Measurements from ENCODE around the gene DTNBP1.
A peak's percentile ranks its signal among the peaks of the same experiment; 100 is the strongest.

DTNBP1 gene

DNA sequence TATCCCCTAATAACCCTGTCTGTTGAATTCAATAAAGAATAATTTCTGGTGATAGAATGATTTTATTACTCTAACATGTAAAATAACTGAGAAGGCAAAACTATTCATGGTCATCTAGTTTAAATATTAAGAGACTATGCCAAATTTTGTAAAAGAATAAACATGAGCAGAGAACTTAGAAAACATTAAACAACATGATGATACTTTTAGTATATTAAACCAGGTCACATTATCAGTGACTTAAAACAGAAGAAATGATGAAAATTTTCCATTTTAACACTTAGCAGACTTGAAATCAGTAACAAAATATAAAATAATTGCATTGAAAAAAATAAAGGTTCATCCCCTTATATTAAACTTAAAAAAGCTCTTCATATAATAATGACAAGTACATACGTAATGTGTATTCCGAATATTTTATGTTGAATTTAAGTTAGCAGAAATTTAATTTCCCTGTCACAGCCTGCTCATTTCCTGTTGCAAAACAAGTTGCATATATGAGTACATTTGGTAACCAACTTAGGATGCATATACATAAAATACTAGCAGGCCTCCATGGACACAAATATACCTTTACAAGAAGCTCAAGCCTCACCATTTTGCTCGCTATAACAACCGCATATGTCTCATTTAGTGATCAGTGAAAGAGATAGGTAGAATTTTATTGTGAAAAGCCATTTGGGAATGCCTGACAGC is 40.6 kb downstream of the DTNBP1 start:
- DNase-seq: no peak

DNA sequence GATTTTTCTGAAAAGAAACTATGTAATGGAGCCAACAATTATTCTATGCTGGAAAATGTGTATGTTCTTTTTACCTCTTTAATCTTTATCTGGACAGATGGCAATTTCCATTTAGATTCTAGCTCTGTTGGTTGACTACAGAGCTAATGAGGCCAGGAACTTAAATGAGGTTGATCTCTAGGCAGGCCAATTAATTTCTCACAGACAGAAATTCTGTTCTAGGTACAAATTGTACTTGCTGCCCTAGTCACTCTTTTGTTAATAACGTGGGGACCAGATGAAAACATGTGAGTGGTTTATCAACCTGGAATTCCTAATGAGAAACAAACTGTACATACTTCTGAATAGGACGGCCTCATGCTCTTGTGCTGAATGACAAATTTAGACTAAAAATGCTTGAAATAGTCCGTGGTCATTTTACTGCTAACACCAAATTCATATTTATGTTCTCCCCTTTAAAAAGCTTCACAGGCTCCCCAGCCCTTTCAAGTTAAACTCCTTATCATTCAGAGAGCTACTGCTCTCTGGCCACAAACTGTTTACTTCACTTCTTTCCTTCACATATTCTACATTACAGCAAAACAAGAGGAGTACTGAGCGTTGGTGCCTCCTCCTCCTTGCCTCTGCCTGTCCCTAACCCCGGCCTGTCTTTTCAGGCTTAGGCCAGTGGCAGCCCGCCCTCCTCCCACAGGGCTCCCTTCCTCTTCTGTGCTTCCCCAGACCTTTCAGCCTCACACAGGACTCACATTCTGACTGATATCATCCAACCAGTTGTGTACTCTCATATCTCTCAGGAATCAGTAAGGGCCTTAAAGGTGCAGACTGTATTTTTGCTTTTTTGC is 41.4 kb downstream of the DTNBP1 start:
- peak; percentile 22 for DNase-seq

DNA sequence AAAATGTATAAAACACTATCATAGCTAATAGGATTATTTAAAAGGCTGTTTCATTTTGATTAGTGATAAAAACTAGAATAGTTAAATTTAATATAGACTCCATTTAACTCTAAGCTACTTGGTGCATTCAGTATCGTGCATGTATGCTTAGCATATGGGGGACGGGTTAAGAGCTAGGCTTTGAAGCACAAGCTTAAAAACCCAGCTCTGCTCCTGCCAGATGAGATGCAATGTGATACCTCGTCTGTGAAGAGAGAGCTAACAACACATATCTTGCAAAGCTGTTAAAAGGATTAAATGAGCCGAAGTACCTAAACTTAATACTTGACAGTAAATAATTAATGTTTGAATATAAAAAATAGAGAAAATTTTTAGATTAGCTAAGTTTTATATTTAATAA is 42.2 kb downstream of the DTNBP1 start:
- DNase-seq: no peak

DNA sequence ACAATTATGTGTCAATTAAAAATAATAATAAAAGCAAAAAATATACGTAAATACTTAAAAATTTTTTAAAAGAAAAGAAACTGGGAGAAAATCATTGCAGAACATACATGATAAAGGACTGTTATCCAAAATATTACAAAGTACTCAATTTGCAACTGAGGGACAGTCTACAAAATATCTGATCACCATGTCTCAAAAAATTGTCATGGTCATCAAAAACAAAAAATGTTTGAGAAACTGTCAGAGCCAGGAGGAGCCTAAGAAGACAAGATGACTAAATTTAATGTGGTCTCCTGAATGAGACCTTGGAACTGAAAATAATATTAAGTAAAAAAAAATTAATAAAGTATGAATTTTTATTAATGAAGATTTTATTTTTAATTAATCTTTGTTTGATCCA is 43.5 kb downstream of the DTNBP1 start:
- no peak for DNase-seq

DNA sequence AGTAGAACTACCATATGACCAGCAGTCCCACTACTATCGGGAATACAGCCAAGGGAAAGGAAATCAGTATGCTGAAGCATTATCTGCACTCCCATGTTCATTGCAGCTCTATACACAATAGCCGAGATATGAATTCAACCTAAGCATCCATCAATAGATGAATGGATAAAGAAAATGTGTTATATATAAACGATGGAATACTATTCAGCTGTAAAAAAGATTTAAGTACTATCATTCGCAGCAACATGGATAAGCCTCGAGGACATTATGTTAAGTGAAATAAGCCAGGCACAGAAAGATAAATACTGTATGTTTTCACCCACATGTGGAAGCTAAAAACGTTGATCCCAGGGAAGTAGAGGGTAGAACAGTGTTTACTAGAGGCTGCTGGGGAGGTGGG is 44.1 kb downstream of the DTNBP1 start:
- DNase-seq: no peak

DNA sequence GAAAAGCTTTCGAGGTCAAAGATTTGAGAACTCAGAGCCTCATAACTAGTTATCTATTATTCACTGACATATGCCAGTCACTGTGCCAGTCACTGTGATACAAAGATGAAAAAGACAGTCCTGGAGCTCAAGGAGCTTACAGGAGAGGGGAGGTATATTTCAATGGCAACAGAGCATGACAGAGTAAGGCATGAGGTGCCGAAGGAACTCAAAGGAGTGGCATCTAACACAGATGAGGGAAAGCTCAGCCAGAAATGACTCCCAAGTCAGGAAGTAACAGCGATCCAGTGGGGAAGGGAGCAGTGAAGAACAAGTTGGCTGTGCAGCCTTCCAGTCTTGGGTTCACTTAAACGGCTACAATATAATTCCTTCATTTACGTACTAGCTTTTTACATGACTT is 46.6 kb downstream of the DTNBP1 start:
- DNase-seq: no peak

DNA sequence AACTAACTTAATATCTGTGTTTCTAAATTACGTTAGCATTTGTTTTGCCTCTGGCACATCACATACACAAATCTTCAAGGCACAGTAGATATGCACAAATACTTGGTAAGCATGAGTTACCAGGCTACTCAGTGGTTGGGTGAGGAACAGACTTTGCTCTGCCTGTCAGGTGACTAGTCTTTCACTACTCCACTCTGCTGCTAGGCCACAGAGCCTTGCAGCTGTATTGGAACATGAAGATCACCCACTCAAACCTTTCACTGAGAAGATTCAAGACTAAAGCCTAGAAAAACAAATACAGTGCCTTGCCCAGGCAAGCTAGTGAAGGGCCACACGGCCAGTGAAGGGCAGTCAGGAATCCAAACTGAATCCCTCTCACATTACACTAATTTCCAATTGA is 47.0 kb downstream of the DTNBP1 start:
- DNase-seq: no peak

DNA sequence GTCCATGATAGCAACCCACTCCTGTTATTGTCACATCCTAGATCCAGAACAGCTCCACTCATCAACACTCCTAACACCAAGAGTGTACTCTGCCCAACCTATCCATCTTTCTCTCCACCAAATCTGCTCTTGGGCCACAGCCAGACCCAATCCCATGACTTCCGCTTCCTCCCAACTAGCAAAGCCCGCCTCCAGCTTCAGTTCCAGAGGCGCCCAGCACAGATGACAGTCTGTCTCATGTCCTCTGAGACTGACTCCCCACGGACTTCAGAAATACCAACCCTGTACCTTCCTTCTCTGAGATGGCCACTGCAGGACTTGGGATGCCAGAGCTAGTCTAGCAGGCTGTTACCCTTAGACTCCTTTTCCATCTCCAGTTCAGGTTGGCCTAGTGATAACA is 48.6 kb downstream of the DTNBP1 start:
- no peak for DNase-seq

DNA sequence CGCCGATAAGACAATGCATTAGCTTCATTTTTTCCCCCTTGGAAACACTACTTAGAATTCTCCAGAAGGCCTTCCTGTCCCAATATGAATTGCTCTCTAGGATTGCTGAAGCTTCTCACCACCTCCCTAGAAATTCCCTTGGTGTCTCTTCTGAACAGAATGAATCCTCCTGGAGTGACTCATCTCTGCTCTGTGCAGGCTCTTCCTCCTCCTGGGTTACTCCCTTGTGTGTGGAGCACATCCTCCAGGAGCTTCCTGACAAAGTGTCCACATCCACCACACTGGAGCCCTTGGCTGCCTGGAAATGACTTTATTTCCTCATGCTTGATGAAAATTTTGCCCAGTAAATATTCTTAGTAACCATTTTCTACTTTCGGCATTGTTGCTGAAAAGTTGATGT is 54.4 kb downstream of the DTNBP1 start:
- DNase-seq: no peak

DNA sequence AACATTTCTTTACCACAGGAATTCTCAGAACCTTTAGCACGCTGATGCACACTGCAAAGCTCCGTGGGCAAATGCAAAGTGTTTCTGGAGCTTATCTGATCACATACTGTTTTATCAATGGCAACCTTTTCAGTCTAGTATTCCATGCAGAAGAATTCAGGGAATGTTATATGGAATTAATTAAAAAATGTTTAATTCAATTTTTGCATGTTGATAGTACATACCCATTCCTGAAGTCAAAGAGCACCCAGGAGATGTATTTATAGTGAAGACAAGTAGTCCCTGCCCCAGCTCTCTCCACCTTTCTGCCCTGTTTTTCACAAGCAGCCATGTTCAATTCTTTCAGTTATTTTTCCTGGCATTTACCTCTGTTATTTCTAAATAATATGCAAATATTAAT is 55.2 kb downstream of the DTNBP1 start:
- no peak for DNase-seq

DNA sequence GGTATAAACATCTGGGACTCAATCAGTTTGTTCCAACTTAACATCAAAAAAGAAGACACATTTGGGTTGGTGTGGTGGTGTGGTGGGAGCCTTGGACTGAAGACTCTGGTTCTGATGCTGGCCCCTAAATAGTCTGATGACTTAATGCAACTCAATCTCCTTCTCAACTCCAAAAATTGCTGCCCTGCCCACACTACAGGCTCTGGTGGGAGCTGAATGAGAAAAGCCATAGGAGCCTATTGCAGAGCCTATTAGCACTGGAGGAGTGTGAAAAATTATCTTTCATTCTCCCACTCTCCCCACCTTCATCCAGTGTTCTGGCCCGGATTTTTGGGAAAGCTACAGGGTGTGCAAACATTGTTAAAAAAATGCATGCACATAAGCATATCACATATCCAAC is 56.5 kb downstream of the DTNBP1 start:
- no peak for DNase-seq

DNA sequence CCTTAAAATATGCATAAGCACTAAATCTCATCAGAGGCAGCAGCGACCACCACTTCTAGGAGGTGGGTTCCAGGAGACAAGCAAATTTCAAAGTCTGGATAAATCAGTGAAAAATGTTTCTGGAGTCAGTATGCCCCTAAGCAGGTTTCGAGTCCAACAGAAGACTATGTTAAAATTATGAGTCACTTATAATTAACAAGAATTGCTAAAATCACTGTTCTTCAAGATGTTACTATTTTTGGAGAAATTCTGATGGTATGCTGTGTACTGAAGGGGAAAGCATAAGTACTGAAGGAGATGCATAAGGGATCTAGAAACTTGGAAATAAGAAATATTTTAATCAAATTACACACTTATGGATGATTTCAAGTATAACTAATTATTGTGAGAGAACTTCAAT is 58.0 kb downstream of the DTNBP1 start:
- DNase-seq: no peak

DNA sequence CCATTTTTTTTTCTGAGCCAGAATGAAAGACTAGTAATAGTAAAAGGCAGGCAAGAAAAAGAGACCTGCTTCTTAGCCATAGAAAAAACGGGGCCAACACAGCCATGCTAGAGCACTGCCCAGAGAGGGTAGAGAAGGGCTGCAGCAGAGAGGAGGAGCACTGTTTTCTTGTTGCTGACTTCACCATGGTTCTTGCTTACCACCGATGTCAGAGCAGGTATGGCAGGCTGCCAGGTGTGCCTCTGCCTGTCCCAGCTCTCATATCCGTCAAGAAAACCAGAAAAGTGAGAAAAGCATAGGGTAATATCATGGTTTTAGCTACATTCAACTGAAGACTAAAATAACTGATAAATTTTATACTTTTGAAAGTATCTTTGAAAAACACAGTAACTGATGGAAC is 60.7 kb downstream of the DTNBP1 start:
- no peak for DNase-seq

DNA sequence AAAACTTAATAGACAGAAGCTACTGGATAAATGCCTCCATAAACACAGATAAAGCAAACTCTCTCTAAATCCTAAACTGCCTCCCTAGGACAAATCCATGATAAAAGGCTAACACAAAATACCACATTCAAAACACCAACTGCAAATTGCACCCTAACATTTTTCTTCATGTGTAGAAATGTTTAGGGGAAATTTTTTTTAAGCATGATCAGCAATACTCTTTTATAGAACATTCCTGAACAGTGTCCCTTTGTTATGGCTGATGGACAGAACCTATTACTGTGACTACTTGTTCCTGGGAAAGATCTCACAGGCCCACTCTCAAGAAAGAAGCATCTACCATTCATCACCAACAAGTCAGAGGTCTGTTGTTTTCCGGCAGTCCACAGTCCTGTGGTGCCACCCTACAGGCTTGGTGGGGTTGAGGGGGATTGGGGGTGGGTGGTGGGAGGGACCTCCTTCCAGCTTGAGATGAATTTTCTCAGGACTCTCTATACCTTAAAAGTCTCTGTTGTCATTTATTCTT is 64.5 kb downstream of the DTNBP1 start:
- DNase-seq: no peak

DNA sequence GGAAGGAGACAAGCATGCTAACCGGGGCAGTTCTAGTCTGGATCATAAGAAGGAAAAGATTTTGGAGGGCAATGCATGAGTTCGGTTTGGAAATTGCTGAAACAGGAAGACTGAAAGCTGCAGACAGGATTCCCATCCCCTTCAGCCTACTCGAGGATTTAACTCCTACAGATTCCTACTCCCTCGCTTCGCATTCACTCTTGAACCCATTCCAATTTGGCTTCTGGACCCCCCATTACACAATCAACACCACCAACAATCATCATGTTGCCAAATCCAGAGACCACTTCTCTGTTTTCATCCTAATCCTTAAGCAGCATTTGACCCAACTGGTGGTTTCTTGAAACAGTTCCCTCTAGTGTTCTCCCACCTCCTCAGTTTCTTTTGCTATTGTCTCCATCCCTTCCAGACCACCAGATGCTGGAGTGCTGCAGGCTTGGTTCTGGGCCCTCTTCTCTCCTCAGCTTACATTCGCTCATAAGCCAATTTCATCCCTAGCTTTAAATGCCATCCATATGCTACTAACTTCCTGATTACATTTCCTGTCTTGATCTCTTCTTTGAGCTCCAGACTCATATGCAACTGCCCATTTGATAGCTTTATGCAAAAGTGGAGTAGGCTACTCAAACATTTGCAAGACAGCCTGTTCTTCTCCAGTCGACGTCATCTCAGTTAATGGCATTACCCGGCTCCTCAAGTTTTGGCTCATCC is 66.5 kb downstream of the DTNBP1 start:
- no peak for DNase-seq

DNA sequence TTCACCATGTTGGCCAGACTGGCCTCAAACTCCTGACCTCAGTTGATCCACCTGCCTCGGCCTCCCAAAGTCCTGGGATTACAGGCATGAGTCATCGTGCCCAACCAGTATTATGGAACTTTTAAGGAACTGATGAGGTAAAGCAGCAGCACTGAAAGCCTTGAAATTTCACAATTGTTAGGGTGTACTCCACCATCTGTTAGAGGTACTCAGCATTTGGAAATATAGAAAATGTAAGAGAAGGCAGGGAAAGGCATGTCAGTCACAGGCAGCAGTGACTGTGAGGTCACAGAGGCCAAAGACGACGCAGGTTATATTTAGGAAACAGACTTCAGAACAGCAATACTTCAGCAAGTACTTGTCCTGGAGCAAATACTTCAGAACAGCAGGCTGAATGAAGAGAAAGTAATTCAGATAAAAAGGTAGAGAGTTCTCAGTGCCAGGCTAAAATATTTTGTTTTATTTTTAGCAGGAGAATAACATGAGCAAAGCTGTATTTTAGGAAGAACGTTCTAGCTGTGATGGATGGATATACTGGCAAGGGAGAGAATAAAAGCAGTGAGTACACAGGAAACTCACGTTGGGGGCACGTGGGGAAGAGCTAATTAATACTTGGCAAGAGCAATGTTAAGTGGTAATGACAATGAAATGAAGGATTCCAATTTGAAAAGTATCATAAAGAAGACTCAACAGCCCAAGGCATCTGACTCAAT is 67.2 kb downstream of the DTNBP1 start:
- no peak for DNase-seq

DNA sequence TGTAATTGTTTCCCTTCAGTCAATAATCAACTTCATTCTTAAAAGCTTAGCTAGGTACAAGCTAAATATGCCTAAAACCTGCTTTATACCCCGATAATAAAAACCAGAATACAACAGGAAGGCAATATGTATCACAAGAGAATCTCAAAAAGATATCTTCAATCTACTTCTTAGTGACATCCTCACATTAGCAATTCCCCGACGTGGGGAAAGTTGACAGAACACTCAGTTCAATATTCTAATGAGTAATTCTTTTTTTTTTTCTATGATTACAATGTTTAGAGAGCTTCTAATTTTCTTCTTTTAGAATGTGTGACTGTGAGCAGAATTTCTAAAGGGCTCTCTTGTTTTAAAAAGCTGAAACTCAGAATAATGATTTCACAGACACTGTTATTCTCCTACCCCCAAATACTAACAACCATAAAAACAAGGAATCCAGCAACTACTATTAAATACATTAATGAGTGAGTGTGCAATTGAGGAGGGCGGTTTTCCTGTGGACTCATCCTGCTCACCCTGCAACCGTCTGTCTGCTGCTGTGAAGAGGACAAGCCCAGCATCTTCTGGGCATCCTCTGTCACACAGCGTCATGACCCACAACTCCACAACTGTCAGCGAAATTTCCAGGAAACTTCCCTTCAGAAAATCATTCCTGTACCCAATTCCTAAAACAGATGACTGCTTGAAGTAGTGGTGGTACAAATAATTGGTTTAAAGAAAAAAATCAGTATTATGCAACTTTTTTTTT is 68.1 kb downstream of the DTNBP1 start:
- DNase-seq: no peak

DNA sequence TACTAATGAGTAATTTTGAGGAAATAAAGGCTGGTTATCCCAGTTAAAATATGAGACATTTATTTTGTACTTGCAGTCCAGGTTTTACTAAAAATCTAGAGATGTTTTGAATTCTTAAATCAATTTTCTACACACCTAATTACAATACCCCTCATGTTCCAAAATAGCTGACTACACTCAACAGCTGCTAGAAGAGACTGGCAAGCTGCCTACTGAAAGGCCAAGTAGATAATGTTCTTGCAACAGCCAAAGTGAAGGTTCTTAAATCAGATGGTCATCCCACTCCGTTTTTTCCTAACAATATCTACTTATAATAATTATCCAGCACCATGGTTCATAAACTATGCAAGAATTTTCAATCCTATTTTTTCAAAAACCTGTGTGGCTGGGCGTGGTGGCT is 69.0 kb downstream of the DTNBP1 start:
- DNase-seq: no peak

DNA sequence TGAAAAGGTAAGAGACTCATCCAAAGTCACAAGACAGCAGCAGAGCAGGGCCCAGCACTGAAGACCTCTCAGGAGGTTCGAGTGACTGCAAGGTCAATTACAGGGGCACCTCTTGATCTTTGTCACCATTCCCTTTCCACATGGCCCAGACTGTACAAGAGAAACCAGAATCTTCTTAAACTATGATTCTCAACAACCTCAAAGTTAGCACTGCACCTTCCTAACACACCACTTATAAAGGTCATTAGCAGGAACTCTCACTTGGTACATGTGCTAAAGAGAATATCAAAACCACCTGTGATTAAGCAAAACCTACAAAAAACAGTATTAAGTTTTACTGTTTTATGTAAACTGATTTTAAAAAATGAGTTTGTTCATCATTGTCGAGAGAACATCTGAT is 70.2 kb downstream of the DTNBP1 start:
- no peak for DNase-seq

DNA sequence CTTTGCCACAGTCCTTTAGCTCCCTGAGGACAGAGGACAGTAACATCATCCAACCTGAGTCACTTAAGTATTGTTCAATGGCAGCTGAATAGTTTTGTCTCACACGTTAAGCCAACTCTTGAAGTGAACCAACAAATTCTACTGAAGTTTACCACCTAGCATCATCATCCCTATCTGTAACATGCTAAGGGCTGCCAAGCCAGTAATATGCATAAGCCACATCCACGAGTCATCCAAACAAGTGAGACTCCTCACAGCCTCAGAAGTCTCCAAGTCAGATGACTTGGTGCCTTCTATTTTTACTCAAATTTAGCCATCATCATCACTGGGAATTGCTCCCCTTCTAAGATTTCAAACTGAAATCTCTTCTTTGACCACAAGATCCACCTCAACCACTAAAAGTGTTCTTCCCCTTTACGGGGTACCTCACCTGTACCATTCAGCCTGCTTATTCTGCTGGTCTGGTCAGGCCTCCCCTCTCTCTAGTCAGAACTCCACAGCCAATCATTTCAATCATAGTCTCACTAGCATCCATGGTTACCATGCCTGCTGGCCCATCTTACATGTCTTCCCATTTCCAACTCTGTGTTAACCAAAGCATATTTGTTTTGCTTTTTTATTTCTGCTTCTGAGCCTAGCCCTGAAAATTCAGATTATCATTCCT is 73.7 kb downstream of the DTNBP1 start:
- DNase-seq: peak; percentile 48

DNA sequence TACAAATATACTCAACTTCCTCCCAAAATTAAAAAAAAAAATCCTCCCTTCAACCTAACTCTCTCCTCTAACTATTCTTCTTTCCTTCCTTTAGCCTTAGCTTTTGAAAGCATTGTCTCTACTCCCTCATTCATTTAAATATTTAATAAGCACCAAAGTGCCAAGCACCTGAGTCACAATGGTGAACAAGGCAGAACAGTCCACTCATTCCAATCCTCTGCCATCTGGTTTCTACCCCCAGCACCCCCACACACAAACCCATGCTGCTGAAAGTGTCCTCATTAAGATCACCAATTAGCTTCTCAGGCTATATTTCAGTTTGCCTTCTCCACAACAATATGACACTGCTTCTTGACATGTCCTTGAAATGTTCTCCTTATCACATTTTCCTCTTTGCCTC is 76.3 kb downstream of the DTNBP1 start:
- peak; percentile 25 for DNase-seq

DNA sequence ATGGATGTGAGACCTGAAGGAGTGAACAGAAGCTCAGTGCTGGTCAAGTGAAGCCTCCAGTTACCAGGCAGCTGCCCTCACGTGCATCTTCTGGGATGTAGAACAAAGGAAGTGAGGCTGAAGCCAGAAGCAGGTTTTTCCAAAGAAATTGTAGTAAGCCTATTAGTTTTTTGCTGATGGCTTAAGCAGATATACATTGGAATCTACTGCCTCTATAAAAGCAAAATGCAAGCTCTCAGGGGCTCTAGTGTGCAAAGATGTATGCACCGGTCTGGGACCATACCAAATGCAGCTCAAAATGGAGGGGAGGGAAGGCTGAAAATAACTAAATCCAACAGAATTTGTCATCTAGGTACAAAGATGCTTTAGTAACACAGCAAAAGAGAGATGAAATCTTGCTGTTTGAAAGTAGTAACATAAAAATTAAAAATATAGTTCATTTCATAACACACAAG is 77.0 kb downstream of the DTNBP1 start:
- no peak for DNase-seq

All from activated CD4-positive, alpha-beta T cell treated with anti-CD3 and anti-CD28 coated beads for 48 hours (primary cell).